ENCODE results near the gene PROM1.

DNA sequence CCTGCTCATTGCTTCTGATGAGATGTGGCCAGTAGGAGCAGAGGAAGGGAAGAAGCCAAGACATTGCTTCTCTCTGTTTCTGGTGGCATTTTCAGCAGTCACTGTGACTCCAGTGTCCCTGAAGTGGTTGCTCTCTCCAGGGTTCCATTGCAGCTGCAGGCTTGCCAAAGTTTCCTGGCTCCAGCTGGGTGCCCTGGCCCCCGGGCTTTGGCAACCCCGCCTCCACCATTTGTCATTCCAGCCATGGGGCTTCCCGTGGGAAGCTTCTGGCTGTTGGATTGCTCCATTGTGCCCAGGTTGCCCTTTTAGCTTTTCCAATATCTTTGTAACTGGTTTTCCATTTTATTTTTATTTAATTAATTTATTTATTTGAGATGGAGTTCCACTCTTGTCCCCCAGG is 158.0 kb downstream of the PROM1 start:
- no peak for TF ChIP-seq POLR2A (IDR thresholded peaks at IDR 0.05)
- TF ChIP-seq, protein P1, sequence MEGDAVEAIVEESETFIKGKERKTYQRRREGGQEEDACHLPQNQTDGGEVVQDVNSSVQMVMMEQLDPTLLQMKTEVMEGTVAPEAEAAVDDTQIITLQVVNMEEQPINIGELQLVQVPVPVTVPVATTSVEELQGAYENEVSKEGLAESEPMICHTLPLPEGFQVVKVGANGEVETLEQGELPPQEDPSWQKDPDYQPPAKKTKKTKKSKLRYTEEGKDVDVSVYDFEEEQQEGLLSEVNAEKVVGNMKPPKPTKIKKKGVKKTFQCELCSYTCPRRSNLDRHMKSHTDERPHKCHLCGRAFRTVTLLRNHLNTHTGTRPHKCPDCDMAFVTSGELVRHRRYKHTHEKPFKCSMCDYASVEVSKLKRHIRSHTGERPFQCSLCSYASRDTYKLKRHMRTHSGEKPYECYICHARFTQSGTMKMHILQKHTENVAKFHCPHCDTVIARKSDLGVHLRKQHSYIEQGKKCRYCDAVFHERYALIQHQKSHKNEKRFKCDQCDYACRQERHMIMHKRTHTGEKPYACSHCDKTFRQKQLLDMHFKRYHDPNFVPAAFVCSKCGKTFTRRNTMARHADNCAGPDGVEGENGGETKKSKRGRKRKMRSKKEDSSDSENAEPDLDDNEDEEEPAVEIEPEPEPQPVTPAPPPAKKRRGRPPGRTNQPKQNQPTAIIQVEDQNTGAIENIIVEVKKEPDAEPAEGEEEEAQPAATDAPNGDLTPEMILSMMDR (IDR thresholded peaks at IDR 0.05), result no peak
